Vagina (tissue), 2 donors: ENCODE measurements around the gene RALB. TPM values are rescaled to one million over a fixed set of nuclear protein-coding genes. Genes with fewer than 3 reads are reported as not detected.

Experiments
- DNase-seq, 2 donors: peaks; one replicate each; pipeline ENCODE4 v3.0.0-alpha.2; 2017; ENCODE audit errors: extremely low spot score in 2 of 2
- H3K27ac ChIP-seq: fragments of 200-600 bp; sonication (generic); one replicate; pipeline ENCODE4 v1.5.1; 2019
- H3K27me3 ChIP-seq: fragments of 200-600 bp; sonication (generic); one replicate; pipeline ENCODE4 v1.5.1; 2019
- H3K36me3 ChIP-seq, 2 donors: fragments of 200-600 bp; sonication (generic); one replicate each; pipeline ENCODE4 v1.5.1; 2017 to 2019
- H3K4me1 ChIP-seq: fragments of 200-600 bp; sonication (generic); one replicate; pipeline ENCODE4 v1.5.1; 2019
- H3K4me3 ChIP-seq, 2 donors: fragments of 200-600 bp; sonication (generic); 1 replicate in 1 of 2; 2 replicates in 1 of 2; pipeline ENCODE4 v1.5.1; 2016 to 2019
- H3K9me3 ChIP-seq: fragments of 200-600 bp; sonication (generic); one replicate; pipeline ENCODE4 v1.5.1; 2019
- CTCF ChIP-seq, 3 experiments: fragments of 450-650 bp in 2 of 3; fragments of 200-600 bp in 1 of 3; sonication (generic) in 1 of 3; IDR thresholded peaks; one replicate each; pipeline ENCODE4 v1.5.1; 2017 to 2019; ENCODE audit warnings: antibody characterized with exemption in 3 of 3, mild to moderate bottlenecking in 2 of 3, moderate library complexity in 2 of 3
- POLR2A ChIP-seq, 2 donors: fragments of 450-650 bp; IDR thresholded peaks; one replicate each; pipeline ENCODE4 v1.6.1; 2017; ENCODE audit warnings: antibody characterized with exemption in 2 of 2, mild to moderate bottlenecking in 2 of 2, moderate library complexity in 2 of 2
- POLR2AphosphoS5 ChIP-seq, 2 donors: sonication (generic); formaldehyde crosslinking; IDR thresholded peaks; one replicate each; pipeline ENCODE4 v1.9.0; 2017; ENCODE audit warnings: antibody characterized with exemption in 2 of 2, mild to moderate bottlenecking in 2 of 2, low read depth in 1 of 2; ENCODE audit not compliant: insufficient read depth in 1 of 2
- intact Hi-C: fragments of 100-400 bp; cut with DNase I; formaldehyde crosslinking; loops from one replicate; pipeline ENCODE4 v1.15.1; 2023
- total RNA-seq: library from RNA; depleted of rRNA; stranded (reverse); fragments of >200 nt; gene quantifications from one replicate; pipeline ENCODE4 v1.2.3, GENCODE V29; 2016

Gene RALB
- total RNA-seq, 1 donor from 2014 or later, result 44.0 TPM

- Histone ChIP-seq H3K36me3 (peaks cover 0 to 22% of the 10 kb centered on the region in 2 donors), H3K4me1 (no peaks in the 10 kb centered on the region), H3K4me3 (no peak overlapping the region), H3K27me3 (no peaks in the 10 kb centered on the region), H3K9me3 (no peaks in the 10 kb centered on the region), H3K27ac (no peak overlapping the region)
- TF ChIP-seq CTCF (IDR thresholded peaks at IDR 0.05) (no peak), POLR2A (IDR thresholded peaks at IDR 0.05) (no peak), POLR2AphosphoS5 (IDR thresholded peaks at IDR 0.05; ENCODE audit: insufficient read depth in 1 of 2, low read depth in 1 of 2) (no peak)
- intact Hi-C loops, result no loop called here
- DNase-seq, result no peak
Measured at GRCh38 chr2:120299004-120299403, 46.4 kb downstream of the RALB start.

GRCh38 chr2:120299561-120299960 is 46.9 kb downstream of the RALB start:
- no peaks in the 10 kb centered on the region for H3K27me3 ChIP-seq
- no peak for TF ChIP-seq POLR2AphosphoS5 (IDR thresholded peaks at IDR 0.05; ENCODE audit: insufficient read depth in 1 of 2, low read depth in 1 of 2)
- no peak for TF ChIP-seq CTCF (IDR thresholded peaks at IDR 0.05)
- no peak for TF ChIP-seq POLR2A (IDR thresholded peaks at IDR 0.05)
- intact Hi-C loops, result no loop called here
- peaks cover 0 to 16% of the 10 kb centered on the region in 2 donors for H3K36me3 ChIP-seq
- H3K27ac ChIP-seq, result no peak overlapping the region
- H3K4me1 ChIP-seq, result no peaks in the 10 kb centered on the region
- H3K4me3 ChIP-seq, result no peak overlapping the region
- DNase-seq, result no peak
- no peaks in the 10 kb centered on the region for H3K9me3 ChIP-seq

GRCh38 chr2:120300385-120300784 is 47.7 kb downstream of the RALB start:
- Histone ChIP-seq H3K9me3 (no peaks in the 10 kb centered on the region), H3K4me1 (no peaks in the 10 kb centered on the region), H3K4me3 (no peak overlapping the region), H3K27ac (no peak overlapping the region), H3K36me3 (peaks cover 0 to 9% of the 10 kb centered on the region in 2 donors), H3K27me3 (no peaks in the 10 kb centered on the region)
- TF ChIP-seq POLR2AphosphoS5 (IDR thresholded peaks at IDR 0.05; ENCODE audit: insufficient read depth in 1 of 2, low read depth in 1 of 2), result peak in 1 of 2 donors; percentile 18
- TF ChIP-seq CTCF (IDR thresholded peaks at IDR 0.05), result no peak
- TF ChIP-seq POLR2A (IDR thresholded peaks at IDR 0.05), result no peak
- DNase-seq, result no peak
- intact Hi-C loops, result no loop called here

GRCh38 chr2:120301284-120301683 is 48.6 kb downstream of the RALB start:
- Histone ChIP-seq H3K27ac (no peak overlapping the region), H3K4me1 (no peaks in the 10 kb centered on the region), H3K36me3 (no peaks in the 10 kb centered on the region), H3K4me3 (no peak overlapping the region), H3K9me3 (no peaks in the 10 kb centered on the region), H3K27me3 (no peaks in the 10 kb centered on the region)
- intact Hi-C loops, result no loop called here
- DNase-seq, result no peak
- TF ChIP-seq POLR2AphosphoS5 (IDR thresholded peaks at IDR 0.05; ENCODE audit: insufficient read depth in 1 of 2, low read depth in 1 of 2), result no peak
- TF ChIP-seq CTCF (IDR thresholded peaks at IDR 0.05), result no peak
- no peak for TF ChIP-seq POLR2A (IDR thresholded peaks at IDR 0.05)

GRCh38 chr2:120302301-120302700 is 49.6 kb downstream of the RALB start:
- no peaks in the 10 kb centered on the region for H3K36me3 ChIP-seq
- intact Hi-C loops, result no loop called here
- no peaks in the 10 kb centered on the region for H3K9me3 ChIP-seq
- no peak for DNase-seq
- H3K4me1 ChIP-seq, result no peaks in the 10 kb centered on the region
- TF ChIP-seq POLR2AphosphoS5 (IDR thresholded peaks at IDR 0.05; ENCODE audit: insufficient read depth in 1 of 2, low read depth in 1 of 2) (no peak), CTCF (IDR thresholded peaks at IDR 0.05) (no peak), POLR2A (IDR thresholded peaks at IDR 0.05) (no peak)
- H3K27ac ChIP-seq, result no peak overlapping the region
- H3K4me3 ChIP-seq, result no peak overlapping the region
- no peaks in the 10 kb centered on the region for H3K27me3 ChIP-seq
